ENCODE measurements around the gene TIGD3. TPM values are rescaled to one million over a fixed set of nuclear protein-coding genes. Genes with fewer than 3 reads are reported as not detected.

The TIGD3 gene
- total and polyA plus RNA-seq, 2 experiments from 2014 or later, result 1.2 to 3.0 TPM

DNA sequence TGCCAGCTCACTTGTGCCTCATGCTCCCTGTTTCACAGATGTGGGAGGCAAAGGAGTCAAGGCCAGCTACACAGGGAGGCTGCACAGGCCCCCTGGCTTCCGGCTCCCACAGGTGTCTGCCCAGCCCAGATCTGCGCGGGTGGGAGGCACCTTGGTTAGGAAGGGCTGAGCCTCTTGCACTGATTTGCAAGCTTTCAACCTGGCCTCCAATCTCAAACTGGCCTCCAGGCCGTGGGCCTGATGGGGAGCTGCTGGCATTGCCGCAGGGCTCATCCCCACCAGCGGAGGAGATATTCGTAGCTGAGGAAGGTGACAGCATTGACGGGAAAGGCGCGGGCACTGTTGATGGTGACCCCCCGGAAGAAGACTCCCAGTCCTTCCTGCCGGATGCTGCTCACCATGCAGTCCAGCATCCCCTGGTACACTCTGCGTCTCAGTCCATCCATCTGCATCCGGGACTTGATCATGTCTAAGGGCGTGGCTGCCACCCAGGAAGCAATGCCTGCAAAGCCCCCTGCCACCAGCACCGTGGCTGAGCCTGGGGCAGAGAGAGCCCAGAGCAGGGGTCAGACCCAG is 21.7 kb downstream of the TIGD3 start:
- ATAC-seq, result no peak
- H3K79me2 ChIP-seq (replicated peaks; ENCODE audit: insufficient read depth), result no peaks in the 10 kb centered on the region
- H3K9me2 ChIP-seq (ENCODE audit: insufficient read depth), result no peaks in the 10 kb centered on the region
- no peak overlapping the region for H3K27ac ChIP-seq (ENCODE audit: low read depth)
- DNase-seq (ENCODE audit: low spot score), result no peak
- no peaks in the 10 kb centered on the region for H3F3A ChIP-seq (replicated peaks; ENCODE audit: low read depth)
- H3K4me3 ChIP-seq, result no peak overlapping the region
- H3K27ac Mint-ChIP-seq, result no peak overlapping the region
- no peaks in the 10 kb centered on the region for H3K27me3 ChIP-seq (ENCODE audit: insufficient read depth)
- H4K20me1 ChIP-seq (replicated peaks; ENCODE audit: insufficient read depth), result no peaks in the 10 kb centered on the region
- H3K36me3 Mint-ChIP-seq (ENCODE audit: low read depth), result no peaks in the 10 kb centered on the region
- no peak overlapping the region for H2AFZ ChIP-seq
- no peaks in the 10 kb centered on the region for H3K4me1 ChIP-seq (ENCODE audit: insufficient read depth)
- no peaks in the 10 kb centered on the region for H3K36me3 ChIP-seq (ENCODE audit: insufficient read depth)
- no peak overlapping the region for H3K4me2 ChIP-seq
- no peaks in the 10 kb centered on the region for H3K4me1 Mint-ChIP-seq
- H3K27me3 Mint-ChIP-seq (ENCODE audit: insufficient read depth, low read depth, poor library complexity), result peaks cover 7% of the 10 kb centered on the region
- H3K9me3 Mint-ChIP-seq, result no peaks in the 10 kb centered on the region
- TF ChIP-seq POLR2AphosphoS5 (IDR thresholded peaks at IDR 0.05; ENCODE audit: low read depth) (no peak), CREB1 (CRISPR knock-in tag; IDR thresholded peaks at IDR 0.05; ENCODE audit: low read depth) (no peak), ZNF114 (CRISPR knock-in tag; IDR thresholded peaks at IDR 0.05) (no peak), STAT1 (IDR thresholded peaks at IDR 0.05; ENCODE audit: unreplicated experiment) (no peak)
- TF ChIP-seq, protein P1, sequence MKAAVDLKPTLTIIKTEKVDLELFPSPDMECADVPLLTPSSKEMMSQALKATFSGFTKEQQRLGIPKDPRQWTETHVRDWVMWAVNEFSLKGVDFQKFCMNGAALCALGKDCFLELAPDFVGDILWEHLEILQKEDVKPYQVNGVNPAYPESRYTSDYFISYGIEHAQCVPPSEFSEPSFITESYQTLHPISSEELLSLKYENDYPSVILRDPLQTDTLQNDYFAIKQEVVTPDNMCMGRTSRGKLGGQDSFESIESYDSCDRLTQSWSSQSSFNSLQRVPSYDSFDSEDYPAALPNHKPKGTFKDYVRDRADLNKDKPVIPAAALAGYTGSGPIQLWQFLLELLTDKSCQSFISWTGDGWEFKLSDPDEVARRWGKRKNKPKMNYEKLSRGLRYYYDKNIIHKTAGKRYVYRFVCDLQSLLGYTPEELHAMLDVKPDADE (IDR thresholded peaks at IDR 0.05), result no peak
- TF ChIP-seq, protein P2, sequence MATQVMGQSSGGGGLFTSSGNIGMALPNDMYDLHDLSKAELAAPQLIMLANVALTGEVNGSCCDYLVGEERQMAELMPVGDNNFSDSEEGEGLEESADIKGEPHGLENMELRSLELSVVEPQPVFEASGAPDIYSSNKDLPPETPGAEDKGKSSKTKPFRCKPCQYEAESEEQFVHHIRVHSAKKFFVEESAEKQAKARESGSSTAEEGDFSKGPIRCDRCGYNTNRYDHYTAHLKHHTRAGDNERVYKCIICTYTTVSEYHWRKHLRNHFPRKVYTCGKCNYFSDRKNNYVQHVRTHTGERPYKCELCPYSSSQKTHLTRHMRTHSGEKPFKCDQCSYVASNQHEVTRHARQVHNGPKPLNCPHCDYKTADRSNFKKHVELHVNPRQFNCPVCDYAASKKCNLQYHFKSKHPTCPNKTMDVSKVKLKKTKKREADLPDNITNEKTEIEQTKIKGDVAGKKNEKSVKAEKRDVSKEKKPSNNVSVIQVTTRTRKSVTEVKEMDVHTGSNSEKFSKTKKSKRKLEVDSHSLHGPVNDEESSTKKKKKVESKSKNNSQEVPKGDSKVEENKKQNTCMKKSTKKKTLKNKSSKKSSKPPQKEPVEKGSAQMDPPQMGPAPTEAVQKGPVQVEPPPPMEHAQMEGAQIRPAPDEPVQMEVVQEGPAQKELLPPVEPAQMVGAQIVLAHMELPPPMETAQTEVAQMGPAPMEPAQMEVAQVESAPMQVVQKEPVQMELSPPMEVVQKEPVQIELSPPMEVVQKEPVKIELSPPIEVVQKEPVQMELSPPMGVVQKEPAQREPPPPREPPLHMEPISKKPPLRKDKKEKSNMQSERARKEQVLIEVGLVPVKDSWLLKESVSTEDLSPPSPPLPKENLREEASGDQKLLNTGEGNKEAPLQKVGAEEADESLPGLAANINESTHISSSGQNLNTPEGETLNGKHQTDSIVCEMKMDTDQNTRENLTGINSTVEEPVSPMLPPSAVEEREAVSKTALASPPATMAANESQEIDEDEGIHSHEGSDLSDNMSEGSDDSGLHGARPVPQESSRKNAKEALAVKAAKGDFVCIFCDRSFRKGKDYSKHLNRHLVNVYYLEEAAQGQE (IDR thresholded peaks at IDR 0.05; ENCODE audit: unreplicated experiment), result no peak
- no peak overlapping the region for H3K4me3 Mint-ChIP-seq

DNA sequence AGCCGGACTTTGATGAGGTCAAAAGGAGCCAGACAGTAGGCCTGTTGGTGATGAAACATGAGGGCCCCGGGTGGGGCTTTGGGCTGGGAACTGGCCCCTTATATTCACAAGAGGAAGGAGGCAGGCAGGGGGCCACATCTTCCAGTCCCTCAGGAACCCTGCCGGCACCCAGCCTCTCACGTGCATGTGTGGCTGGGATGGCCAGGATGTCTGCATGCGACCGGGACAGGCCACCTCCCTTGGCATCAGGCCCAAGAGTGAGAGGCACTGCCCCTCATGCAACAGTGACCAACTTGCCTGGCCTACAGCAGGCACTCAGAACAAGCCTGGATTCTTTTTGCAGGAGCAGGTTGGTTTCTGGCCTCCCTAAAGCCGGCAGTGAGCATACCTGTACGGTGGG is 22.5 kb downstream of the TIGD3 start:
- no peaks in the 10 kb centered on the region for H3K36me3 ChIP-seq (ENCODE audit: insufficient read depth)
- no peaks in the 10 kb centered on the region for H3F3A ChIP-seq (replicated peaks; ENCODE audit: low read depth)
- H3K9me3 Mint-ChIP-seq, result no peaks in the 10 kb centered on the region
- ATAC-seq (no peak), DNase-seq (ENCODE audit: low spot score) (no peak)
- H3K4me2 ChIP-seq, result no peak overlapping the region
- H2AFZ ChIP-seq, result peak overlapping the region; percentile 47; the same call in 1 of the 2 replicates
- H3K36me3 Mint-ChIP-seq (ENCODE audit: low read depth), result no peaks in the 10 kb centered on the region
- no peaks in the 10 kb centered on the region for H3K27me3 ChIP-seq (ENCODE audit: insufficient read depth)
- H3K27ac ChIP-seq (ENCODE audit: low read depth), result no peak overlapping the region
- no peaks in the 10 kb centered on the region; the same call in 1 of the 2 replicates for H3K4me1 ChIP-seq (ENCODE audit: insufficient read depth)
- H4K20me1 ChIP-seq (replicated peaks; ENCODE audit: insufficient read depth), result no peaks in the 10 kb centered on the region
- no peak overlapping the region for H3K27ac Mint-ChIP-seq
- peaks cover 5% of the 10 kb centered on the region; the same call in 2 of the 3 replicates for H3K4me1 Mint-ChIP-seq
- H3K4me3 ChIP-seq, result no peak overlapping the region
- peaks cover 12% of the 10 kb centered on the region for H3K27me3 Mint-ChIP-seq (ENCODE audit: insufficient read depth, low read depth, poor library complexity)
- H3K9me2 ChIP-seq (ENCODE audit: insufficient read depth), result no peaks in the 10 kb centered on the region
- H3K79me2 ChIP-seq (replicated peaks; ENCODE audit: insufficient read depth), result no peaks in the 10 kb centered on the region
- H3K4me3 Mint-ChIP-seq, result no peak overlapping the region
- TF ChIP-seq, protein P3, sequence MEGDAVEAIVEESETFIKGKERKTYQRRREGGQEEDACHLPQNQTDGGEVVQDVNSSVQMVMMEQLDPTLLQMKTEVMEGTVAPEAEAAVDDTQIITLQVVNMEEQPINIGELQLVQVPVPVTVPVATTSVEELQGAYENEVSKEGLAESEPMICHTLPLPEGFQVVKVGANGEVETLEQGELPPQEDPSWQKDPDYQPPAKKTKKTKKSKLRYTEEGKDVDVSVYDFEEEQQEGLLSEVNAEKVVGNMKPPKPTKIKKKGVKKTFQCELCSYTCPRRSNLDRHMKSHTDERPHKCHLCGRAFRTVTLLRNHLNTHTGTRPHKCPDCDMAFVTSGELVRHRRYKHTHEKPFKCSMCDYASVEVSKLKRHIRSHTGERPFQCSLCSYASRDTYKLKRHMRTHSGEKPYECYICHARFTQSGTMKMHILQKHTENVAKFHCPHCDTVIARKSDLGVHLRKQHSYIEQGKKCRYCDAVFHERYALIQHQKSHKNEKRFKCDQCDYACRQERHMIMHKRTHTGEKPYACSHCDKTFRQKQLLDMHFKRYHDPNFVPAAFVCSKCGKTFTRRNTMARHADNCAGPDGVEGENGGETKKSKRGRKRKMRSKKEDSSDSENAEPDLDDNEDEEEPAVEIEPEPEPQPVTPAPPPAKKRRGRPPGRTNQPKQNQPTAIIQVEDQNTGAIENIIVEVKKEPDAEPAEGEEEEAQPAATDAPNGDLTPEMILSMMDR (conservative IDR thresholded peaks at IDR 0.05; ENCODE audit: low read depth in 2 of 2), result no peak
- TF ChIP-seq NANOG (IDR thresholded peaks at IDR 0.05; ENCODE audit: borderline replicate concordance) (no peak), POLR2AphosphoS5 (IDR thresholded peaks at IDR 0.05; ENCODE audit: low read depth) (no peak), ZNF331 (CRISPR knock-in tag; IDR thresholded peaks at IDR 0.05; ENCODE audit: low read depth) (no peak), ZNF114 (CRISPR knock-in tag; IDR thresholded peaks at IDR 0.05) (no peak), CREB1 (CRISPR knock-in tag; IDR thresholded peaks at IDR 0.05; ENCODE audit: low read depth) (no peak)
- TF ChIP-seq, protein P1 (IDR thresholded peaks at IDR 0.05), result no peak
- TF ChIP-seq, protein P2 (IDR thresholded peaks at IDR 0.05; ENCODE audit: unreplicated experiment), result no peak

All from GM23338 (cell line).